G401.6 (cell line): ENCODE measurements around the gene NKAIN1.
"Not testable (repeated sequence)": the region's sequence is repeated elsewhere in the genome, so short reads cannot be mapped to it uniquely, and the experiment has no call there.

ENCODE experiments used
- FAIRE-seq: peaks from 2 replicates; lab custom pipeline; 2012; peaks lifted over from hg19 to GRCh38; lab: Jason Lieb, UNC

Gene NKAIN1

GRCh38 chr1:31195267-31195666 is 44.4 kb downstream of the NKAIN1 start:
- FAIRE-seq: not testable (repeated sequence)

- FAIRE-seq: no peak
Measured at GRCh38 chr1:31193729-31194128, 46.0 kb downstream of the NKAIN1 start.

DNA sequence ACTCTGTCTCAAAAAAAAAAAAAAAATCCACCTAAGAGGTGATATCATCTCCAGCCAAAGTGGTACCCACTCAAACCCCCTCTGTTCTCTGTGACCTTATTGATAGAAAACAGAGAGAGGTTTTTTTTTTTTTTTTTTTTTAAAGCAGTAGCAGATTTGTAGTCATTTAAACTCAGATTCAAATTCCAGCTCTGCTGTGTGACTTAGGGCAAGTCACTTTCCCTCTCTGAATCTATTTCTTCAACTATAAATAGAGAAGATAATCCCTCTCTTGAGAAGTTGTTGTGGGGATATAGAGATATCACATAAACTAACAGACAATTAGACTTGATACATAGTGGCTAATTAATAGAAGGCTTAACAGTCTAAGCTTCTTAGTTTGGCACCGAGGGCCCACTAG is 48.4 kb downstream of the NKAIN1 start:
- FAIRE-seq: no peak

GRCh38 chr1:31189696-31190674 is 49.7 kb downstream of the NKAIN1 start:
- no peak for FAIRE-seq

GRCh38 chr1:31183927-31184554 is 55.6 kb downstream of the NKAIN1 start:
- FAIRE-seq: no peak

DNA sequence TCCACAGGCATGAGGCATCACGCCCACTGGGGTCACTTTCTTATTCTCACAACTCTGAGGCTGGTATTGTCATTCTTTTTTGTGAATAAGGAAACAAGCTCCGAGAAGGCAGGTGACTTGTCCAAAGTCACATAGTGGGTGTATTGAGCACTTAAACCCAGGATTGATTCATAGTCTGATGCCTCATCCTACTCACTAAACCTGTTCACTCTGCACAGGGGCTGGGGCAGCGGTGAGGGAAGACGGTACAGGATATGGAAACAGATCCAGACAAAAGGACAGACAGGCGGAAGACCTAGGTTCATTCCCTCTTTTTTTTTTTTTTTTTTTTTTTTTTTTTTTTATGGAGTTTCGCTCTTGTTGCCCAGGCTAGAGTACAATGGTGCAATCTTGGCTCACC is 56.6 kb downstream of the NKAIN1 start:
- no peak for FAIRE-seq

GRCh38 chr1:31182352-31182751 is 57.3 kb downstream of the NKAIN1 start:
- FAIRE-seq: no peak

DNA sequence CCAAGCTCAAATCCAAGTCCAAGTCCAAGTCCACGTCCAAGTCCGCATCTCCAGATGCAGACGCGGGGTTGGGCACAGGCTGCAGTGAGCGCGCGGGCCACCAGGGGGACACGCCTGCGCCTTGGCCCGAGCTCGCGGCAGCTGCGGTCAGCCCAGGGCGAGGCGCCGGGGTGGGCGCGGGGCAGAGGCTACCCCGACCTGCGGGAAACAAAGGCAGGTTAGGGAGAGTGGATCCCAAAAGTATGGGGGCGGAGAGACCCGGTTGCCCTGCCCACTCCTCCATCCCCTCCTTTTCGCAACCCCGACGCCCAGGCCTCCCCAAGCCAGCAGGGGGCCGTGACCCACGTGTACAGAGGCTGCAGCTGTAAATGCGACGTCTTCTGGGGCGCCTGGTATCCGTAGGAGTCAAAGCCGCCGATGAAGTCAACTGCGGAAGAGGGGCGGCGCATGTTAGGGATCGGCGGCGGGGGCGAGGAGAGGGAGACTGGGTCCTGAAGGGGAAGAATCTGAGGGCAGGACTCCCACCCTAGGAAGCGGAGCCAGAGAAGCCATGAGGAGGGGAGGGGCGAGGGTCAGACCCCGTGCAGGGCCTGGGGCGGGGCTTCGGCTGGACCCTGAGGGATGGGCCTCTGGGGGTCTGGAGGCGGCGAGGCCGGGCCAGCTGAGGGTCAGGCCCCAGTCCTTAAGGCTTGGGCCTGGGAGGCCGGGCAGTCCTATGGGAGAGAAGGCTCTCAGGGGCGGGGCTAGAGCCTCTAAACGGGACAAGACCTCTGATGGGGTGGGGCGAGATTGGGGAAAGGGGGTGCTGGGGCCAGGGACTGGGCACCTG is 58.0 kb downstream of the NKAIN1 start:
- no peak for FAIRE-seq

- no peak for FAIRE-seq
Measured at GRCh38 chr1:31180338-31180737, 59.3 kb downstream of the NKAIN1 start.

DNA sequence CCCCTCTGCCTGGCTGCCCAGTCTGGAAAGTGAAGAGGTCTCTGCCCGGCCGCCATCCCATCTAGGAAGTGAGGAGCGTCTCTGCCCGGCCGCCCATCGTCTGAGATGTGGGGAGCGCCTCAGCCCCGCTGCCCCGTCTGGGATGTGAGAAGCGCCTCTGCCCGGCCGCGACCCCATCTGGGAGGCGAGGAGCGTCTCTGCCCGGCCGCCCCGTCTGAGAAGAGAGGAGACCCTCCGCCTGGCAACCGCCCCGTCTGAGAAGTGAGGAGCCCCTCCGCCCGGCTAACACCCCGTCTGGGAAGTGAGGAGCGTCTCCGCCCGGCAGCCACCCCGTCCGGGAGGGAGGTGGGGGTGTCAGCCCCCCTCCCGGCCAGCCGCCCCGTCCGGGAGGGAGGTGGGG is 63.4 kb downstream of the NKAIN1 start:
- not testable (repeated sequence) for FAIRE-seq

- FAIRE-seq: no peak
Measured at GRCh38 chr1:31170486-31170735, 69.3 kb downstream of the NKAIN1 start.

DNA sequence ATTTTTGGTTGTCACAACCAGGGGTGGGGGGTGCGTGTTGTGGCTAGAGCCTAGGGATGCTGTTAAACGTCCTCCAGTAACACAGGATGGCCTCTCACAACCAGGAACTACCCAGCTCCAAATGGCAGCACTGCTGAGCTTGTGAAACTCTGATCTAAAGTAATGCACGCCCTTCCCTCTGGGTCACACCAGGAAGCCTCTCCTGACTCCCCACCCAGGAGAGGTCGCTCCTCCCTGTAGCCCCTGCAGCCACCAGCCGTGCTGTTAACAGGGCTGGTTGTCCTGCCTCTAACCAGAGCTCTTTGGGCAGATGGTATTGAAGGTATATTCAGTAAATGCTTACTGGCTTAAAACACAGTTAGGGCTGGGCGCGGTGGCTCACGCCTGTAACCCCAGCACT is 73.2 kb downstream of the NKAIN1 start:
- FAIRE-seq: no peak

- no peak for FAIRE-seq
Measured at GRCh38 chr1:31164291-31164690, 75.4 kb downstream of the NKAIN1 start.

GRCh38 chr1:31163866-31164265 is 75.8 kb downstream of the NKAIN1 start:
- no peak for FAIRE-seq

GRCh38 chr1:31161571-31161970 is 78.1 kb downstream of the NKAIN1 start:
- no peak for FAIRE-seq

DNA sequence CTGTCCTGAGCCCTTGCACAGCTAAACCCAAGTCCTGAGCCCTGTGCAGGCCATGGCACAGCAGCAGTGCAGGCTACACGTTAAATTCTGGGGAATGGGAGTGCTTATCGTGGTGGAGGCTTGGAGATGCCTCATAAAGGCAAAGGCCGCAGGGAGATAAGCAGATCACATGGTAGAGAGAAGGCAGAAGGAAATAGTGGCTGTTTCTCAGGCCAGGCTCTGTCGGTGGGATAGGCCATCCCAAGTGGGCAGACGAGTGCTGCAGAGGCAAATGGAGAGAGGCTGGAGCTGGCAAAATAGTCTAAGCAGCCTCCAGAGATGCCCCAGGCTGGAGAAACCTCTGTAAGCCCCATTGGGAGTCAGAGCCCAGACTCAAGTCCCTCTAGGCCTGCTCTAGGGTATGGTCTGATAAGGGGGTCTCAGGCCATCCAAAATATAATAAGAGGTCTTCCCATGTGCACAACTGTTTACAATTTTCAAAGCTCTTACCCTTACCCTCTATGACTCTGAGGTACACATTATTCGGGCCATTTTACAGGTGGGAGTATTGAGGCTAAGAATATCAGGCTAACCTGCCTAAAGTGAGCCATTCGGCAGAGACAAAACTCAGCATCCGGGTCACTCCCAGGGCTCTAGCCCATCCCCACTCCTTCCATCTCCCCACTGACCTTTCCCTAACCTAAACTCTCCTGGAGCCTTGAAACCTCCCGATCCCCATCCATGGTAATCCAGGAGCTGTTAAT is 79.6 kb downstream of the NKAIN1 start:
- no peak for FAIRE-seq

DNA sequence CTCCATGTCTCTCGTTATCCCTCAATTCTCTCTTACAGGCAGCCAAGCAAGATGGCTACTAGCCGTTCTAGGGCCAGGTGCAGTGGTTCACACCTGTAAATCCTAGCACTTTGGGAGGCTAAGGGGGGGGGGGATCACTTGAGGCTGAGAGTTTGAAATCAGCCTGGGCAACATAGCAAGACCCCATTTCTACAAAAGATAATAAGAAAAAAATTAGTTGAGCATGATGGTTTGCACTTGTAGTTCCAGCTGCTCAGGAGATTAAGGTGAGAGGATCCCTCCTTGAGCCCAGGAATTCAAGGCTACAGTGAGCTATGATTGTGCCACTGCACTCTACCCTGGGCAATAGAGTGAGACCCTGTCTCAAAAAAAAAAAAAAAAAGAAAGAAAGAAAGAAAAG is 80.4 kb downstream of the NKAIN1 start:
- FAIRE-seq: no peak

- no peak for FAIRE-seq
Measured at GRCh38 chr1:31155216-31155806, 84.4 kb downstream of the NKAIN1 start.

- no peak for FAIRE-seq
Measured at GRCh38 chr1:31154632-31155215, 85.0 kb downstream of the NKAIN1 start.

GRCh38 chr1:31154000-31154631 is 85.6 kb downstream of the NKAIN1 start:
- FAIRE-seq: no peak

DNA sequence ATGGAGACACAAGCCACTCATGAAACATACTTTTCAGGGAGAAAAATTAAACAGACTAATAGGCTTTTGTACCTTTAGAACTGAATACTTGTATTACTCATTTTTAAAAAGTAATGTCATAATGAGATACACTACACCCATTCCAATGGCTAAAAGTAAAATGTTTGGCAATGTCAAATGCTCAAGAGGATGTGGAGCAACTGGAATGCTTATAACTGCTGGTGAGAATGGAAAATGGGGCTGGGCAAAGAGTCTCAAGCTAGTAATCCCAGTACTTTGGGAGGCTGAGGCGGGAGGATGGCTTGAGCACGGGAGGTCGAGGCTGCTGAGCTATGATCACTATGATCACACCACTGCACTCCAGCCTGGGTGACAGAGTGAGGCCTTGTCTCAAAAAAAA is 86.3 kb downstream of the NKAIN1 start:
- FAIRE-seq: no peak
